Stimulated activated naive B cell treated with anti-CD40 and anti-IgM and Interleukin-4, amounts not matched to agents 10 μg/mL and 1 μg/mL and 100 μg/mL, for 72 hours (primary cell): Measurements from ENCODE around the gene ZMYND10.
A peak's percentile ranks its signal among the peaks of the same experiment; 100 is the strongest.

ENCODE experiments used
- ATAC-seq, 2 donors: fragments of 150-1000 bp; cut with Tn5 transposase; replicated peaks; 2 replicates each; pipeline ENCODE4 v1.10.0; 2021; ENCODE audit warnings: moderate library complexity in 1 of 2
- DNase-seq: peaks from one replicate; pipeline ENCODE4 v3.0.0; 2021
- H3K27ac Mint-ChIP-seq: one replicate; pipeline ENCODE4 v1.8.0; 2022; ENCODE audit warnings: mild to moderate bottlenecking, mixed read lengths
- H3K27me3 Mint-ChIP-seq, 2 donors: one replicate each; pipeline ENCODE4 v1.8.0; 2022; ENCODE audit warnings: mixed read lengths in 2 of 2
- H3K36me3 Mint-ChIP-seq, 2 donors: one replicate each; pipeline ENCODE4 v1.8.0; 2022; ENCODE audit warnings: mixed read lengths in 2 of 2, mild to moderate bottlenecking in 1 of 2
- H3K4me1 Mint-ChIP-seq, 2 donors: one replicate each; pipeline ENCODE4 v1.8.0; 2022; ENCODE audit warnings: mixed read lengths in 2 of 2, mild to moderate bottlenecking in 1 of 2
- H3K4me3 Mint-ChIP-seq, 2 donors: one replicate each; pipeline ENCODE4 v1.8.0; 2022; ENCODE audit warnings: mild to moderate bottlenecking in 2 of 2, mixed read lengths in 2 of 2, moderate library complexity in 1 of 2
- H3K9me3 Mint-ChIP-seq, 2 donors: one replicate each; pipeline ENCODE4 v1.8.0; 2022; ENCODE audit warnings: mixed read lengths in 2 of 2, mild to moderate bottlenecking in 1 of 2

ZMYND10 gene

DNA sequence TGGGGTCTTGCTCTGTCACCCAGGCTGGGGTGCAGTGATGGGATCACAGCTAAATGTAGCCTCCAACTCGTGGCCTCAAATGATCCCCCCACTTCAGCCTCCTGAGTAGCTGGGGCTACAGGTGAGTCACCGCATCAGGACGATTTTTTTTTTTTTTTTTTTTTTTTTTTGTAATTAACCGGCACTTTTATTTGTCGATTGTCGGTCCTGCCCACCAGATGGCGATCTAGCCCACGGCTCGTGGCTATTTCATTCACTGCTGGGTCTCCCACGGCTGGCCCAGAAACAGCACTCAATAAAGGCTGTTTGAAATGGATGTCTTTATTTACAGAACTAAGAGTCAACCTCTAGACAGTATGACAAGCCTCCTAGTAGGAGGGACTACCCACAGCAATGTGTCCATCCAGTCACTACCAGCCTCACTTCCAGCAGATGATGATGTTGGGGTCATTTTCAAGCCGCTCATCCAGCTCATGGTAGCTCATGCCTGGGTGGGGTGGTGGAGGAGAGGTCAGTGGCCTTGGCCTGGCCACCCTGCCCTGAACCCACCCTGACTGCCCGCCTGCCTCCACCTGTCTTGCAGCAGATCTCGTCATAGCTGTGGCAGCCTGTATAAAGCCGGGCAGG is 1.8 kb upstream of the ZMYND10 start:
- Mint-ChIP-seq H3K9me3 (no peaks in the 10 kb centered on the region), H3K27ac (no peak overlapping the region), H3K4me1 (peaks cover 43 to 83% of the 10 kb centered on the region in 2 donors), H3K4me3 (no peak overlapping the region), H3K27me3 (no peaks in the 10 kb centered on the region), H3K36me3 (peaks cover 12 to 28% of the 10 kb centered on the region in 2 donors)
- ATAC-seq, result peak; percentile 17 to 19
- peak; percentile 47 for DNase-seq

DNA sequence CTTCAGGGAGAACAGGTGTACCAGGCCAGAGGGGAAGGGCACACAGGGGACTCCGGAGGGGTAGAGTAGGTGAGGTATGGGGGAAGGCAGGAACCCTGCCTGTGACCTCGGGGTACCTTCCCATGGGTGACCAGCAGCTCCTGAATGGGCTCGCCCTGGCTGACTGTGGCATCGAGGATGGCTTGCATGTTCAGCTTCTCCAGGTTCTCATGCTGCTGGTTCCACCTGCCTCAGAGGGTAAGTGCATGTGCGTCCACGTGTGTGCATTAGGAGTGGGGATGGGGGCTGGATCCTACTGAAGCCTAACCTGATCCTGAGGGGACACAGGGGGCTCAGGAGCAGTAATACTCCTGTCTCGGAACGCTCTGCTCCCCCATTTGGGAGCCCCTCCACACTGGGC is 524 bp downstream of the ZMYND10 start:
- ATAC-seq (no peak), DNase-seq (no peak)
- H3K4me3 Mint-ChIP-seq, result peak overlapping the region; percentile 21 to 79
- peaks cover 10 to 19% of the 10 kb centered on the region in 2 donors for H3K36me3 Mint-ChIP-seq
- no peaks in the 10 kb centered on the region for H3K9me3 Mint-ChIP-seq
- H3K27me3 Mint-ChIP-seq, result no peaks in the 10 kb centered on the region
- H3K27ac Mint-ChIP-seq, result no peak overlapping the region
- H3K4me1 Mint-ChIP-seq, result peaks cover 33 to 81% of the 10 kb centered on the region in 2 donors

DNA sequence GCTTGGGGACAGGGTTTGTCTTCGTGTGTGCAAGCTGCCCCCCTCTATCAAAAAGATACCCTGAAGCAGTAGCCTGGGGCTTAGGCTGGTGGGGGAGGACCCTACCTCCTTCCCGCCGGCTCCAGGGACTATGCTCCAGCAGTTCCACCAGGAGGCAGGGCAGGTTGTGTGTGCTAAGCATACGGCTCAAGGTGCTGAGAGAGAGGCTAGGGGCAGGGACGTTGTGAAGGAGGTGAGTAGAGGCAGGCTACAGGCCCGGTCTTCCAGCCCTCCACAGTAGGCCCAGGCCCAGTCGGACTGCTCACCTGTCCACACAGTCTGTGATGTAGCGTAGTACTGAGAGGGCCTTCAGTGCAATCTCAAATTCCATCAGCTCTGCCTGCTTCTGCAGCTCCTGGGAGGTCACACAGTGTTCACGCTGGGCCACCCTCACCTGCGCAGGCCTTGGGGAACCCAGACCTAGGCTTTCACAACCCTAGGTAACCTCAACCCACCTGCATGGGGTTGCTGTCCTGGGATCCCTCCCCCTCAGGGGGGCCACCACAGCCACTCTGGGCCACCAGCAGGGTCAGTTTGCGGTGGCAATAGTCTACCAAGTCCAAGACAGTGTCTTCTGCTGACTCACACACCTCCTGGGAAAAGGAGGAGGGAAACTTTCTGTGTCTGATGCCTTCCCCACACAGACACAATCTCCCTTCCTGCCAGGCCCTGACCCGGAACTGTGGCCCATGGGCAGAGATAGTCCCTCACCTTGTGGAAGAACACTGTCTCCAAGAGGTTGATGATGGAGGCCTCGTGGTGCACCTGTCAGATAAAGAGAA is 2.5 kb downstream of the ZMYND10 start:
- Mint-ChIP-seq H3K4me3 (no peak overlapping the region), H3K27ac (no peak overlapping the region), H3K4me1 (peaks cover 31 to 81% of the 10 kb centered on the region in 2 donors), H3K36me3 (peaks cover 9 to 25% of the 10 kb centered on the region in 2 donors), H3K9me3 (no peaks in the 10 kb centered on the region), H3K27me3 (no peaks in the 10 kb centered on the region)
- DNase-seq (no peak), ATAC-seq (no peak)

DNA sequence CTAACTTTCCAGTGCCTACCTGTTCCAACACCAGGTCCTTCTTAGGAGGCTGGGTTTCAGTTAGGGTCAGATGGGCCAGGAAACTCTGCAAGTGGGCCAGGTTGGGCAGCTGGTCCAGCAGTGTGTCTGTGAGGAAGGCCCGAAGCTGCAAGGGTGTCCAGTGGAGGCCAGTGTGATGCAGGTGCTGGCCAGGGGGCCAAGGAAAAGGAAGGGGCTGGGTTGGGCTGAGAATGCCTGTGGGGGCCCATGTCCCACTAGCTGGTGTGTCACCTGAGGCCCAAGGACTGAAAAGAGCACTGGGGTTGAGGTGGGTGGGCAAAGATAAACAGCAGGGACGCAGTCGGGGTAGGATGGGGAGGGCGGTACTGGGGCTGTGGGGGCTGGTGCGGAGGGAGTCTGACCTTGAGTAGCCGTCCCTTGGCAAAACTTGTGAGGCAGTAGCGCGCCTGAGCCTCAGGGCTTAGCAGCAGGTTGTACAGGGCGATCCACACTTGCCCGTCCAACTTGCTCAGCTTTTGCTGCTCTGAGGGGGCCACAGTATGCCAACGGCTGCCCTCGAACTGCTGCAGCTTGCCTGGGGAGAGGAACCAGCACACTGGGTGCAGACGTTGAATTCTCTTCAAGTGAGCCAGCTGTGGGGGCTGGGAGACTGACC is 3.4 kb downstream of the ZMYND10 start:
- Mint-ChIP-seq H3K27ac (no peak overlapping the region), H3K36me3 (peaks cover 10 to 24% of the 10 kb centered on the region in 2 donors), H3K4me1 (peaks cover 26 to 74% of the 10 kb centered on the region in 2 donors), H3K9me3 (no peaks in the 10 kb centered on the region), H3K27me3 (no peaks in the 10 kb centered on the region), H3K4me3 (peak overlapping the region in 1 of 2 donors; percentile 90)
- ATAC-seq (no peak), DNase-seq (no peak)

DNA sequence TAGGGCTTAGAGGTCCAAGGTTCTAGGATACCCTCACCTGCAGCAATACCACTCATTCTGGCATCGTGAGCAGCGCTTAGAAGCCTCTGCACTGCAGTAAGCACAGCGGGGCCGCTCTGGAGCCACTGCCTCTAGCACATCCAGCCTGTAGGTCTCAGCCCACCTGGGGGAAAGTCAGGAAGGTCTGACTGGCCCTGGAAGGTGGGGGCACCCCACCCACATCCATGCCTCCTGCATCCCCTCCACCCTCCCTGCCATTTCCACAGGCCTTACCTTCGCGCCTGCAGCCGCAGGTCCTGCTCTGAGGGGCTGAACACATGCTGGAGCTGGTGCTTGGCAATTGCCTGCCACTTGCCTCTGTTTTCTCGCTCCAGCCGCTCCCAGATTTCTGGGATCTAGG is 4.0 kb downstream of the ZMYND10 start:
- H3K27ac Mint-ChIP-seq, result peak overlapping the region; percentile 98
- peaks cover 27 to 74% of the 10 kb centered on the region in 2 donors for H3K4me1 Mint-ChIP-seq
- DNase-seq, result no peak

DNA sequence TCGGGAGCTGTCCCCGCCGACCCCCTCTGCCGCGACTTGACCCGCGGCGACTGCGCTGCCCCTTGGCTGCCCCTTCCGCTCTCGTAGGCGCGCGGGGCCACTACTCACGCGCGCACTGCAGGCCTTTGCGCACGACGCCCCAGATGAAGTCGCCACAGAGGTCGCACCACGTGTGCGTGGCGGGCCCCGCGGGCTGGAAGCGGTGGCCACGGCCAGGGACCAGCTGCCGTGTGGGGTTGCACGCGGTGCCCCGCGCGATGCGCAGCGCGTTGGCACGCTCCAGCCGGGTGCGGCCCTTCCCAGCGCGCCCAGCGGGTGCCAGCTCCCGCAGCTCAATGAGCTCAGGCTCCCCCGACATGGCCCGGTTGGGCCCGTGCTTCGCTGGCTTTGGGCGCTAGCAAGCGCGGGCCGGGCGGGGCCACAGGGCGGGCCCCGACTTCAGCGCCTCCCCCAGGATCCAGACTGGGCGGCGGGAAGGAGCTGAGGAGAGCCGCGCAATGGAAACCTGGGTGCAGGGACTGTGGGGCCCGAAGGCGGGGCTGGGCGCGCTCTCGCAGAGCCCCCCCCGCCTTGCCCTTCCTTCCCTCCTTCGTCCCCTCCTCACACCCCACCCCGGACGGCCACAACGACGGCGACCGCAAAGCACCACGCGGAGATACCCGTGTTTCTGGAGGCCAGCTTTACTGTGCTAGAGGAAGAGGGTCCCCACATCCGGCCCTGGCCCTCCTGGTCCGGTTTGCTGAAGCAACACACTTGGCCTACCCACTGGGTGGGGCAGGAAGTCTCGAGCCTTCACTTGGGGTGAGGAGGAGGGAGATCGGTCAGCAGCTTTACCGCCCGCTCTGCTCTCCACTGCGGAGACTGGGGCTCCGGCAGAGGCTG is 4.8 kb downstream of the ZMYND10 start, which contains the start of gene RASSF1:
TSS of gene RASSF1 (minus strand) at position 389 of the 882 bp plus-strand sequence. CDS start at position 358, 31 bp downstream.
- DNase-seq (peak; percentile 66), ATAC-seq (peak; percentile 35)
- Mint-ChIP-seq H3K27ac (peak within 1 kb of the TSS; percentile 98), H3K4me1 (peaks cover 28 to 74% of the 10 kb centered on the region in 2 donors), H3K36me3 (peaks cover 16 to 36% of the 10 kb centered on the region in 2 donors), H3K27me3 (no peaks in the 10 kb centered on the region), H3K4me3 (peak within 1 kb of the TSS; percentile 90 to 94), H3K9me3 (no peaks in the 10 kb centered on the region)

More for the DNA sequence above, 4.0 kb downstream of the ZMYND10 start:
- peaks cover 12 to 28% of the 10 kb centered on the region in 2 donors for H3K36me3 Mint-ChIP-seq
- H3K4me3 Mint-ChIP-seq, result peak overlapping the region; percentile 90 to 94
- no peaks in the 10 kb centered on the region for H3K9me3 Mint-ChIP-seq
- H3K27me3 Mint-ChIP-seq, result no peaks in the 10 kb centered on the region
- ATAC-seq, result no peak

DNA sequence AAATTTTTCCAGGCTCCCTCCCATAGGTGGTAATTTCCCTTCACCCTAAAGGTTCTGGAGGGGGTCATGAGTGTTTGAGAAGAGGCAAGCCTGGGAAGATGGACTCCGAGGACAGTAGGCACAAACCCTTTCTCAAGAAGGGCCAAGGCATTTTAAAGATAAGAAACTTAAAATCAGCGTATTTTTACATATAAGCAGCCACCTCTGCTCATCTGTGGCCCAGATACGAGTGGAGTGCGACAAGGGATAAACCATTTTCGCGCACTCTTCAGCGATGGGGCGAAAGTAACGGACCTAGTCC is 5.4 kb downstream of the ZMYND10 start:
- peaks cover 16 to 42% of the 10 kb centered on the region in 2 donors for H3K36me3 Mint-ChIP-seq
- no peak for DNase-seq
- no peaks in the 10 kb centered on the region for H3K27me3 Mint-ChIP-seq

DNA sequence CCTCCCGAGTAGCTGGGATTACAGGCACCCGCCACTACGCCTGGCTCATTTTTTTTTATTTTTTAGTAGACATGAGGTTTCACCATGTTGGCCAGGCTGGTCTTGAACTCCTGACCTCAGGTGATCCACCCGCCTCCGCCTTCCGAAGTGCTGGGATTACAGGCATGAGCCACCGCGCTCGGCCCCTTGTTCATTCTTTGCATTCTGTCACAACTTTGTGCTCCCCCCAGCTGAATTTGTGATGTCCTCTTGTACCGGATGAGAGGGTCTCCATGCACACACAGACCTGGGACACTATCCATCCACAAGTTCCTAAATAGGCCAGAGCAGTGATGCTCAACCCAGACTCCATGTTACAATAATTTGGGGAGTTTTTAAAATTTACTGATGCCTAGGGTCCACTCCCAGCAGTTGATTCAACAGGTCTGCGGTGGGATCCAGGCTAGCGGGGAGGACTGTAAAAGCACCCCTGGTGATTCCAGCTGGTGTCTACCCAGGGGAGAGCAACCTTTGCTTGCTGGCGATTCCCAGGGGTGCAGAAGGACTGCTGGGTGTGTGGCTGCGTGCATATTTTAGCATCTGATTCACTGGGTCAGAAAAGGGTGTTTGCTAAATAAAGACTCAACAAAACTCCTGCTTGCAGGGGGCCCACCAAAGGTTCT is 5.9 kb downstream of the ZMYND10 start:
- Mint-ChIP-seq H3K27ac (peak overlapping the region; percentile 98), H3K9me3 (no peaks in the 10 kb centered on the region), H3K27me3 (no peaks in the 10 kb centered on the region), H3K36me3 (peaks cover 16 to 42% of the 10 kb centered on the region in 2 donors), H3K4me1 (peaks cover 32 to 74% of the 10 kb centered on the region in 2 donors), H3K4me3 (peak overlapping the region; percentile 90 to 94)
- ATAC-seq, result no peak
- no peak for DNase-seq

More for the DNA sequence above, 5.4 kb downstream of the ZMYND10 start:
- peak overlapping the region; percentile 90 to 94 for H3K4me3 Mint-ChIP-seq
- H3K4me1 Mint-ChIP-seq, result peaks cover 30 to 74% of the 10 kb centered on the region in 2 donors
- peak in 1 of 2 donors; percentile 0 for ATAC-seq
- no peaks in the 10 kb centered on the region for H3K9me3 Mint-ChIP-seq
- H3K27ac Mint-ChIP-seq, result peak overlapping the region; percentile 98

DNA sequence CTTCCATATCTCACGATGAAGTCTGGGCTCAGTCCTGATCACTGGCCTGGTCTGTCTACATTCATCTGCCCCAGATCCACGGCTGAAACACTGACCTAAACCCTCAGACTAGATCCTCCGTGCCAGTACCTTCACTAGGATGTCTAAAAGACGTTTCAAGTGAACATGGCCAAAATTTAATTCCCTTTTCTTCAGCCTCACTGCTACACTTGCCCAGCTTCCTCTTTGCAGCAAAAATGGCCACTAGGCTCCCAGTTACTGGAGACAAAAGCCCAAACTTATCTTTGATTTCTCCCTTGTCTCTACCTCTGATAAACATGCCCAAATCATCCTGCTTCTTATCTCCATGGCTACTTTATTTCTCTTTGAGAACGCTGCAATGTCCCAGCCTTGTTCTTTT is 6.6 kb downstream of the ZMYND10 start:
- Mint-ChIP-seq H3K27ac (peak overlapping the region; percentile 98), H3K36me3 (peaks cover 21 to 47% of the 10 kb centered on the region in 2 donors), H3K4me1 (peaks cover 37 to 79% of the 10 kb centered on the region in 2 donors), H3K4me3 (peak overlapping the region; percentile 90 to 94), H3K9me3 (no peaks in the 10 kb centered on the region), H3K27me3 (no peaks in the 10 kb centered on the region)
- DNase-seq, result no peak
- ATAC-seq, result no peak

DNA sequence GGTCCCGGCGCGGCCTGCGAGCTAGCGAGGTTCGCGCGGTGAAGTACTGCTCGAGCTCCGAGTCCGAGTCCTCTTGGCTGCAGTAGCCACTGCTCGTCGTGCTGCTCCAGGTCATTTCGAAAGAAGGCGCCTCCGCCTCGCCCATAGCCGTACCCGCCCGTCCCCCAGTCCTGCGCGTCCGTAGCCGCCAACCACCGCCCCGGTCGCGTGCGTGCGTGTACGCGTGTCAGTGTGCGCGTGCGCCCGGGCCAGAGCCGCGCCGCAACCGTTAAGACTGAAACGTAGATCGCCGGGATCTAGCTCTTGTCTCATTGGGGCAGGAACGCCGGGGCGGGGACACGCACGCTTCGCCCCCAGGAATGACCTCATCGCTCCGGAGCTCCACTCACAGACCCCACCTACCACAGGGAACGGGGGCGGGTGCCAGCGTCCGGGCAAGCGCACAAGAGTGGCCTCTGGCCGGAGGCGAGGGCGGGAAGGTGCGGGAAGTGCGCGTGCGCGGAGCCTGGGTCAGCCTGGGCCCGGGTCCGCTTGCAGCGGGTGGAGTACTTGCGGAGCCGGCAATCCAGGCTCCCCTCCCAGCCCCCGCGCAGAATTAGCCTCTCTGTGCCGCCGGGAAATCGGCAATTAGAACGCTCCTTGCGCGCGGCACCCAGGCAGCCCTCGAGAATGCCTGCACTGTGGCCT is 8.2 kb downstream of the ZMYND10 start:
- ATAC-seq, result peak; percentile 79 to 82
- H3K9me3 Mint-ChIP-seq, result no peaks in the 10 kb centered on the region
- peaks cover 34 to 77% of the 10 kb centered on the region in 2 donors for H3K4me1 Mint-ChIP-seq
- H3K27ac Mint-ChIP-seq, result peak overlapping the region; percentile 98
- no peaks in the 10 kb centered on the region for H3K27me3 Mint-ChIP-seq
- H3K4me3 Mint-ChIP-seq, result peak overlapping the region; percentile 90 to 94
- DNase-seq, result peak; percentile 99
- H3K36me3 Mint-ChIP-seq, result peaks cover 26 to 50% of the 10 kb centered on the region in 2 donors

DNA sequence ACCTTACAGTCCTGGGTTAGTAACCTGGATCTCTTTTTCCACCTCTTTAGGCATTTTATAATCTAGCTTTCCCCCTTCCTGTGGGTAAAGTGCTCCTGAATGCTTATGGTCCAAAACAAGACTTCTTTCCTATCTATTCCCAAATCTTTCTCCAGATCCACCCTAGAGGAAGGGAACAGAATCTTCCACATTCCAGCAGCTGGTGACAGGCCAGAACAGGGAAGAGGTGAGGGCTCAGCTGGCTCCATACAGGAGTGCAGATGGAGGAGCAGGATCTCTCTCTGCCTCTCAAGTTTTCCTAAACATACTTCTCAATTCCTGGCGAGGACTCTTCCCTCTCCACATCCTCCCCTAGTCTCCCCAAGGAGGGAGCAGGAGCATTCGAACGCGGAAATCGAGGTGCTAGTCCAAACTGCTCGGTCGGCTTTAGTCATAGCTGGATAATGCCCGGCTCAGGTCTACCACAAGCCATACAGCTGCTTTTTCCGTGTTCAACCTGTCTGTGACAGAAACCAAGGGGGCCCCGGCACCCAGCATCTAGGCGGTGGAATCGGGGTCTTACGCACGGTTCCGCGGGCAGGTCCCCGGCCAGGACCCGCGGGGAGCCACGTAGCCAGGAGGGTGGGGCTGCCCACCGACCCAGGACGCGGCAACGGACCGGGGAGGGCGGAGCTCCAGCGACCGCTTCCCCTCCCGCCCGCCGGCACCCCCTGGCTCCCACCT is 8.9 kb downstream of the ZMYND10 start:
- peak overlapping the region; percentile 98 for H3K27ac Mint-ChIP-seq
- no peak for DNase-seq
- H3K27me3 Mint-ChIP-seq, result no peaks in the 10 kb centered on the region
- H3K4me3 Mint-ChIP-seq, result peak overlapping the region; percentile 90 to 94
- peaks cover 34 to 70% of the 10 kb centered on the region in 2 donors for H3K4me1 Mint-ChIP-seq
- H3K36me3 Mint-ChIP-seq, result peaks cover 26 to 50% of the 10 kb centered on the region in 2 donors
- no peaks in the 10 kb centered on the region for H3K9me3 Mint-ChIP-seq
- peak; percentile 33 to 35 for ATAC-seq

DNA sequence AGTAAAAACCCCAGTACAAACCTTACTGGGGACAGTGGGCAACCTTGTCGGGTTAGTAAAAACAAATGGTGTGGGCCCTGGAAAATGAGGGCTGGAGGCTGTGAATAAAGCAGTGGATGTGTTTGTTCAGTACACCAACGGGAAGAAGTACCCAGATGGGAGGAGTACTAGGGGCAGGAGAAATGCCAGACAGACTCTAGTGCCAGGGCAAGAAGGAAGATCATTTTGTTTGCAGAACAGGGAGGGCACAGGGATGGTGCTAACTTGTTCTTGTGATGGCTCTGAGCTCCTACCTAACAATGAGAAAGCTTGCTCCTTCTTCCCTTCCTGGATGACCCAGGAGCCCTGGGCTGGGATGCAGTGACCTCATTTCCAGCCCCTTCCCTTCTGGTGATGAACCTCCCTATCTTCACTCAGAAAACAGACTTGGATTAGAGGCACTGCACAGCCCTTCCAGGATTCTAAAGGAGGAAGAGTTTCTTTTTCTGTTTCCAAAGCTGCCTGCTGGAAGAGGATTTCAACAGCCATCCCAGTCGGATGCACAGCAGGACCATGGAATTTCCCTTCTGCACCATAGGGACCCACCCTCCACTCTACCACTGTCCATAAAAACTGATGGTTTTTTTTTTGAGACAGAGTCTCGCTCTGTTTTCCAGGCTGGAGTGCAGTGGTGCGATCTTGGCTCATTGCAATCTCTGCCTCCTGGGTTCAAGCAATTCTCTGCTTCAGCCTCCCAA is 11.0 kb downstream of the ZMYND10 start:
- Mint-ChIP-seq H3K4me3 (no peak overlapping the region), H3K36me3 (peaks cover 43 to 57% of the 10 kb centered on the region in 2 donors), H3K27me3 (no peaks in the 10 kb centered on the region), H3K9me3 (no peaks in the 10 kb centered on the region), H3K27ac (peak overlapping the region; percentile 14), H3K4me1 (peaks cover 34 to 61% of the 10 kb centered on the region in 2 donors)
- no peak for DNase-seq
- no peak for ATAC-seq
